ENCODE data around the gene SLC38A9. TPM values are rescaled to one million over a fixed set of nuclear protein-coding genes. Genes with fewer than 3 reads are reported as not detected.
"Not testable (repeated sequence)": the region's sequence is repeated elsewhere in the genome, so short reads cannot be mapped to it uniquely, and the experiment has no call there.

The SLC38A9 gene
- 30.6 and 33.7 TPM in 2 replicates for total RNA-seq (2014; rRNA removed; shearing (Covaris generic))

- Histone ChIP-seq H3K9me3 (replicated peaks) (no peaks in the 10 kb centered on the region), H3K4me3 (peak within 1 kb of the TSS; percentile 85), H3K27ac (peak within 1 kb of the TSS; percentile 27; the same call in 1 of the 2 replicates), H3K4me1 (no peaks in the 10 kb centered on the region), H3K27me3 (no peaks in the 10 kb centered on the region), H3K36me3 (no peaks in the 10 kb centered on the region)
- peak; percentile 94 to 96 for DNase-seq
Observed at GRCh38 chr5:55712023-55712859, at the start of gene SLC38A9. SLC38A9 (minus strand) TSS chr5:55712324; CDS start chr5:55697958, 14,366 bp downstream.

GRCh38 chr5:55761721-55762120 is 49.6 kb upstream of the SLC38A9 start:
- not testable (repeated sequence) for DNase-seq; H3K36me3 ChIP-seq; H3K27ac ChIP-seq; H3K9me3 ChIP-seq (replicated peaks); H3K27me3 ChIP-seq; H3K4me3 ChIP-seq; H3K4me1 ChIP-seq

- no peak for DNase-seq
- no peaks in the 10 kb centered on the region for H3K9me3 ChIP-seq (replicated peaks)
Observed at GRCh38 chr5:55758714-55759113, 46.6 kb upstream of the SLC38A9 start.

GRCh38 chr5:55758231-55758630 is 46.1 kb upstream of the SLC38A9 start:
- Histone ChIP-seq H3K27me3 (no peaks in the 10 kb centered on the region), H3K27ac (no peak overlapping the region), H3K36me3 (no peaks in the 10 kb centered on the region), H3K4me3 (no peak overlapping the region), H3K9me3 (replicated peaks) (no peaks in the 10 kb centered on the region), H3K4me1 (no peaks in the 10 kb centered on the region)
- DNase-seq = no peak

More at GRCh38 chr5:55758714-55759113, 46.6 kb upstream of the SLC38A9 start:
- Histone ChIP-seq H3K27me3 (no peaks in the 10 kb centered on the region), H3K27ac (no peak overlapping the region), H3K36me3 (no peaks in the 10 kb centered on the region), H3K4me3 (no peak overlapping the region), H3K4me1 (no peaks in the 10 kb centered on the region)

- Histone ChIP-seq H3K4me3 (no peak overlapping the region), H3K27ac (no peak overlapping the region), H3K27me3 (no peaks in the 10 kb centered on the region), H3K36me3 (no peaks in the 10 kb centered on the region), H3K4me1 (no peaks in the 10 kb centered on the region), H3K9me3 (replicated peaks) (no peaks in the 10 kb centered on the region)
- DNase-seq = no peak
Observed at GRCh38 chr5:55750499-55750898, 38.4 kb upstream of the SLC38A9 start.

GRCh38 chr5:55750063-55750462 is 37.9 kb upstream of the SLC38A9 start:
- DNase-seq = no peak
- H3K4me3 ChIP-seq = no peak overlapping the region
- H3K36me3 ChIP-seq = no peaks in the 10 kb centered on the region

GRCh38 chr5:55749387-55749786 is 37.3 kb upstream of the SLC38A9 start:
- no peak overlapping the region for H3K4me3 ChIP-seq

More at GRCh38 chr5:55750063-55750462, 37.9 kb upstream of the SLC38A9 start:
- H3K27ac ChIP-seq = no peak overlapping the region
- H3K4me1 ChIP-seq = no peaks in the 10 kb centered on the region
- no peaks in the 10 kb centered on the region for H3K27me3 ChIP-seq
- no peaks in the 10 kb centered on the region for H3K9me3 ChIP-seq (replicated peaks)

GRCh38 chr5:55747778-55748318 is 35.7 kb upstream of the SLC38A9 start:
- Histone ChIP-seq H3K9me3 (replicated peaks) (no peaks in the 10 kb centered on the region), H3K27ac (no peak overlapping the region), H3K4me1 (no peaks in the 10 kb centered on the region), H3K36me3 (no peaks in the 10 kb centered on the region), H3K4me3 (no peak overlapping the region), H3K27me3 (peaks cover 3% of the 10 kb centered on the region; the same call in 1 of the 2 replicates)
- no peak for DNase-seq

More at GRCh38 chr5:55749387-55749786, 37.3 kb upstream of the SLC38A9 start:
- H3K9me3 ChIP-seq (replicated peaks) = no peaks in the 10 kb centered on the region
- H3K36me3 ChIP-seq = no peaks in the 10 kb centered on the region
- H3K27ac ChIP-seq = no peak overlapping the region
- DNase-seq = no peak
- no peaks in the 10 kb centered on the region for H3K4me1 ChIP-seq
- no peaks in the 10 kb centered on the region; the same call in 1 of the 2 replicates for H3K27me3 ChIP-seq

GRCh38 chr5:55742778-55743177 is 30.7 kb upstream of the SLC38A9 start:
- Histone ChIP-seq H3K36me3 (no peaks in the 10 kb centered on the region), H3K27ac (no peak overlapping the region), H3K4me1 (no peaks in the 10 kb centered on the region), H3K27me3 (peaks cover 3% of the 10 kb centered on the region; the same call in 1 of the 2 replicates), H3K9me3 (replicated peaks) (no peaks in the 10 kb centered on the region), H3K4me3 (no peak overlapping the region)
- no peak for DNase-seq

- H3K9me3 ChIP-seq (replicated peaks) = no peaks in the 10 kb centered on the region
- H3K27ac ChIP-seq = no peak within 1 kb of the TSS
- H3K4me3 ChIP-seq = no peak within 1 kb of the TSS
- no peaks in the 10 kb centered on the region for H3K27me3 ChIP-seq
- peaks cover 1% of the 10 kb centered on the region for H3K4me1 ChIP-seq
- DNase-seq = no peak
- no peaks in the 10 kb centered on the region for H3K36me3 ChIP-seq
Observed at GRCh38 chr5:55737793-55738192, 25.7 kb upstream of the SLC38A9 start, which contains the start of gene DDX4. DDX4 (plus strand) TSS chr5:55738061; CDS start chr5:55738964, 903 bp downstream.

- Histone ChIP-seq H3K27me3 (no peaks in the 10 kb centered on the region), H3K9me3 (replicated peaks) (no peaks in the 10 kb centered on the region), H3K27ac (no peak overlapping the region), H3K4me1 (peaks cover 8% of the 10 kb centered on the region), H3K4me3 (no peak overlapping the region), H3K36me3 (no peaks in the 10 kb centered on the region)
- DNase-seq = no peak
Observed at GRCh38 chr5:55734658-55735057, 22.5 kb upstream of the SLC38A9 start.

- peak in 1 of 2 experiments; percentile 27 for DNase-seq
- no peak overlapping the region for H3K27ac ChIP-seq
- H3K36me3 ChIP-seq = no peaks in the 10 kb centered on the region
- H3K9me3 ChIP-seq (replicated peaks) = no peaks in the 10 kb centered on the region
- no peaks in the 10 kb centered on the region for H3K27me3 ChIP-seq
- peaks cover 8% of the 10 kb centered on the region for H3K4me1 ChIP-seq
- no peak overlapping the region for H3K4me3 ChIP-seq
Observed at GRCh38 chr5:55732585-55732984, 20.5 kb upstream of the SLC38A9 start.

GRCh38 chr5:55731848-55732247 is 19.7 kb upstream of the SLC38A9 start:
- Histone ChIP-seq H3K4me1 (peaks cover 8% of the 10 kb centered on the region), H3K36me3 (no peaks in the 10 kb centered on the region), H3K27ac (no peak overlapping the region), H3K4me3 (no peak overlapping the region), H3K9me3 (replicated peaks) (no peaks in the 10 kb centered on the region), H3K27me3 (no peaks in the 10 kb centered on the region)
- DNase-seq = no peak

- no peaks in the 10 kb centered on the region for H3K36me3 ChIP-seq
- H3K27ac ChIP-seq = no peak overlapping the region
- no peaks in the 10 kb centered on the region for H3K4me1 ChIP-seq
- no peak overlapping the region for H3K4me3 ChIP-seq
- DNase-seq = no peak
- H3K27me3 ChIP-seq = no peaks in the 10 kb centered on the region; the same call in 1 of the 2 replicates
- H3K9me3 ChIP-seq (replicated peaks) = no peaks in the 10 kb centered on the region
Observed at GRCh38 chr5:55724281-55724680, 12.2 kb upstream of the SLC38A9 start.

GRCh38 chr5:55720188-55720703 is 8.1 kb upstream of the SLC38A9 start:
- Histone ChIP-seq H3K4me1 (no peaks in the 10 kb centered on the region), H3K9me3 (replicated peaks) (no peaks in the 10 kb centered on the region), H3K4me3 (no peak overlapping the region), H3K27me3 (no peaks in the 10 kb centered on the region), H3K27ac (no peak overlapping the region), H3K36me3 (no peaks in the 10 kb centered on the region)
- no peak for DNase-seq

All from SJCRH30 (cell line).